ENCODE results near the gene IL12RB2.

DNA sequence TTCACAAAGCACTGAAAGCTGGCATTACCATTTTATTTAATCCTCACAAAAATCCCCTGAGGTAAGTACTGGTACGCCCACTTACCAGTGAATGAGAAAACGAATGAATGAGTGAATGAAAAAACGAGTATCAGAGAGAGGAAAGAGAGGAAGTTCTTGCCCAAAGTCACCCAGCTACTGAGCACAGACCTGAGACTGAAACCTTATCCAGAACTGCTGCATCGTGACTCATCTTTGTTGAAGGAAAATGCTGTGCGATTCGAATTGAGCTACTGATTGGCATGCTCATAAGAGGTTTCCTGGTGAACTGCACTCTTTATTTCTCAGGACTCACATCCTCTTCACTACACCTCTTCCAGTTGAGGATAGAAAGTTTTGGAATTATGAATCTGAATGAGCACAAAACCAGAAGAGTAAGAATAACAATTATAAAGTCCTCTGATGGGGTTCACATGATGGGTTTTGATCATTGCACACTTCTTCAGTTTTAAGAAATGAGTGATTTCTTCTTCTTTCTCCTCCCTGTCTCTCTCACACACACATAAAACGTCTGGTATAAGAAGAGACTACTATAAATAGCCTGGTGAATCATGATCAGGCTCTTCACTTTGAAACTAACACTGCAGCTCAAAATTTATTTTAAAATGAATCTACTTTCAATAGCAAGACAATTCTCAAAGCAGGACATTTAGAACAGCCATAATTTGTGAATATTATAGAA is 32.1 kb downstream of the IL12RB2 start:
- TF ChIP-seq, protein P1, sequence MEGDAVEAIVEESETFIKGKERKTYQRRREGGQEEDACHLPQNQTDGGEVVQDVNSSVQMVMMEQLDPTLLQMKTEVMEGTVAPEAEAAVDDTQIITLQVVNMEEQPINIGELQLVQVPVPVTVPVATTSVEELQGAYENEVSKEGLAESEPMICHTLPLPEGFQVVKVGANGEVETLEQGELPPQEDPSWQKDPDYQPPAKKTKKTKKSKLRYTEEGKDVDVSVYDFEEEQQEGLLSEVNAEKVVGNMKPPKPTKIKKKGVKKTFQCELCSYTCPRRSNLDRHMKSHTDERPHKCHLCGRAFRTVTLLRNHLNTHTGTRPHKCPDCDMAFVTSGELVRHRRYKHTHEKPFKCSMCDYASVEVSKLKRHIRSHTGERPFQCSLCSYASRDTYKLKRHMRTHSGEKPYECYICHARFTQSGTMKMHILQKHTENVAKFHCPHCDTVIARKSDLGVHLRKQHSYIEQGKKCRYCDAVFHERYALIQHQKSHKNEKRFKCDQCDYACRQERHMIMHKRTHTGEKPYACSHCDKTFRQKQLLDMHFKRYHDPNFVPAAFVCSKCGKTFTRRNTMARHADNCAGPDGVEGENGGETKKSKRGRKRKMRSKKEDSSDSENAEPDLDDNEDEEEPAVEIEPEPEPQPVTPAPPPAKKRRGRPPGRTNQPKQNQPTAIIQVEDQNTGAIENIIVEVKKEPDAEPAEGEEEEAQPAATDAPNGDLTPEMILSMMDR (IDR thresholded peaks at IDR 0.05), result no peak
- no peak for TF ChIP-seq POLR2A (IDR thresholded peaks at IDR 0.05)

Data from uterus (tissue), 2 donors.